Cerebellar cortex (tissue), 1 donor: Measurements from ENCODE around the gene DNAH10.
"Not testable (repeated sequence)": the region's sequence is repeated elsewhere in the genome, so short reads cannot be mapped to it uniquely, and the experiment has no call there.

Experiments
- DNase-seq: peaks from one replicate; pipeline ENCODE4 v3.0.0-alpha.2; 2015; ENCODE audit warnings: low spot score

The DNAH10 gene

GRCh38 chr12:123934829-123935228 lies 172.7 kb downstream of the DNAH10 start:
- DNase-seq: no peak

DNA sequence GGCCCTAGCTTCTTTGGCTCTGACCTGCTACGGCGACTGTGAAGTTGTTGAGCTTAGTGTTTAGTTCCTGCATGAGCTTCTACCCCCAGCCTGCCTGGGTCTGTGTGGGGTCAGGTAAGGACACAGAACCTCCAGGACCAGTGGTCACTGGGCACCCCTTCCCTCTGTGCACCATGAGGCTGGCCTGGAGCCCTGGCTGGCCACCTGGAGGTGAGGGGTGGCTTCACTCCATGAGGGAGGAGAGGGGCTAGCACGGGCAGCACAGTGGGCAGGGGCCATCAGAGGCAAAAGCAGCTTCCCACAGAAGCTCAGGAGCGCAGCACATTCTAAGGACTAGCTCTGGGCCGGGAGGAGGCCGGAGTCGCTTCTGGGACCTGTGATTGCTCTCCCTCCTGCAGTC lies 173.9 kb downstream of the DNAH10 start:
- DNase-seq: no peak

DNA sequence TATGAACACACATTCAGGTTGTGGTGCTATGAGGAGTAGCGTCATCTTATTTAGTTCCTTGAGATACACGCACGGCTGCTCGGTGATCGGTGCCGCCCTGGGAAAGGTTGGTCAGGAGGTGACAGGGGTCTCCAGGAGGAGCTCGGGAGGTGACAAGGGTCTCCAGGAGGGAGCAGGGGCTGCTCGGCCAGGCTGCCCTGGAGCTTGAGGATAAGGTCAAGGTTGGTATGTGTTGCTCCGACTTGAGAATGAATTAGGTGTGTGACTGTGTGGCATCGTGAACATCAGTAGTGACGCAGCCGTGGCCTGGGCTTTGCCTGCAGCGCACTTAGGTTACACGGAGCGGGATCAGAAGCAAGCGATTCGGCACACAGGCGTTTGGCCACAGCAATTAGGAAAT lies 174.4 kb downstream of the DNAH10 start:
- DNase-seq: no peak

GRCh38 chr12:123936956-123937706 lies 175.0 kb downstream of the DNAH10 start:
- DNase-seq: no peak

DNA sequence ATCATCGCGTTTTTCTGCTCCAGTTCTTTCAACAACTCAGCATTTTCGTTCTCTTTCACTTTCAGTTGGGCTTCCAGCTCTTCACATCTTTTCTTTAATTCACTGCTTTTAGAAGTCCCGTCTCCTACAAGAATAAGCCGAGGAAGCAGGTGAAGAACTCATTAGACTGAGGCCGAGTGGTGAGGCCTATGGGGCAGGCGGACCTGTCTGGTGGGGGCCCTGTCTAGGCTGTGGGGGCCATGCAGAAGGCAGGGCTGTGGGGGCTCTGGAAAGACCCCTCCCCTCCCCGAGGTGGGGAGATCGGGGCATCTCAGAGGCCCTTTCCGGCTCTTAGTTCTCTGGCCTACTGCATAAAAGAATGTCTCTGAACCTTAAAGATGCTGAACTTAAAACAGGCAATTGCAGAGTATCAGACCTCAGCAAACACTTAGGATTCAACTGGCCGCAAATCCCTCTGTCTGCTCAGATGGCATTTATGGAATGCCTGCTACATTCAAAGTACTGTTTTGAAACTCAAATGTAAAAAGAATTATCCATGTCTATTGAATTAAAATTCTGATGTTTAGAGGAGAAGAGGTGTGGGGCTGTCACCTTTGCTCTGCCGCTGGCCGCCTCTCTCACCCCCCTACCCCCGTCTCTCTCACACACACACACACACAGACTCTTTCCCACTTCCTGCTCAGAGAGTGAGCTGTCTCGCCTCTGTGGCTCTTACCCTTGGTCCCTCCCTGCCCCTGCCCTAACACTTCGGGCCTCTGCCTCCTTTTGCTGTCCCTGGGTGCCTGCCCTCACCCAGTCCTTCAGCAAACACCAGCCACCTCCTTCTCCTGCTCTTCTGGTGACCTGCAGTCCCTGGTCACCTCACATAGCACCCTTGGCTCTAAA lies 175.8 kb downstream of the DNAH10 start:
- no peak for DNase-seq

- DNase-seq: no peak
These were observed 176.8 kb downstream of the DNAH10 start for GRCh38 chr12:123938679-123939480.

DNA sequence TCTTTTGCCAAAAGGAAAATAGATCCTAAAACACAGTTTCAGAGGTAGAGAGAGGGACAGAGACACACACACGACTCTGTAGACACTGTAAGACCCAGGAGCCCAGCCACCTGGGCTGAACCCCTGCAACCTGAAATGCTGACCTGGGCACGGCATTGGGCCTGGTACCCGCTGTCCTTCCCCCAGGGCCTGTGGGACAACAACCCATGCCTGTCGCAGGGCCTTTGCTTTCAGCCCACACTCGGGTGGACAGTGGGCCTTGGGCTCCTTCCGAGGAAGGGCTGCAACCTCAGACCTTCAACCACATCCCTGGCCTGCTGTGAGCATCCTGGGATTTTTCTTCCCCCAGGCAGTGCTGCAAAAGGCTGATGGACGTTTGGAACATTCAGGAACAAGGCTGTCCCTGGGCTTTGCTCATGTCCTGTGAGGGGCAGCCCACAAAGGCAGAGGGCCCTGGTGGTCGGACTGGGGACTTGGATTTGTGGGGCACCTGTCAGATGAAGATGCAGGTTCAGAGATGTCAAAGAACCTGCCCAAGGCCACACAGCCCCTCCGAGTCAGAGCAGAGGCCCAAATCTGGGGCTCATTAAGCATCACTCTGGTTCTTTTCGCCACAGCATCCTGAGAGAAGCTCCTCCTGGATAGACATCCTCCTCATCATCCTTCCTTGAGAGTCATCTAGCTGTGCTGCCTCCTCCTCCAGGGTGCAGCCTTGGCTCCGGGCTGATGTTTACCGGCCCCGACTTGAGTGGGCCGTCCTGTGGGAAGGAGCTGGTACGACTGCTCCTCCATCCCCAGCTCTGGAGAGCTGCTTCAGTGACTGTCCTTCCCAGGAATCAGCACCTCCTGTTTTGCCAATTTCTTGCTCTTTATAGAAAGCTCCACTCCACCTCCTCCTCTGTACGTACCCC lies 177.9 kb downstream of the DNAH10 start:
- DNase-seq: no peak

DNA sequence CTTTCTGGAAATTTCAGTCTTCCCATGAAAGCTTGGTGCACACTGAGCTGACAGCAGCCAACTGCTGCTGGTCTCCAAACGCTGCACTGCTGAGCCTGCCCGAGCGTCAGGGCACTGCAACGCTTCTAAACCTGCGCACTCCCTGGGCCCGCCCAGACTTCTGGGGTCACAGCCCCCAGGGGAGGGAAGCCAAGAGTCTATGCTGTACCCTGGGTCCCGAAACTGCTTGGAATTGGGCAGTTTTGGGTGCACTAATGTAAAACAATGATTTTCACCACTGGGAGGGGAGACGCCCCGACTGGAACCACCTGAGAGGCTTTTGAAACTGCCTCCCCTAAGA lies 178.5 kb downstream of the DNAH10 start:
- no peak for DNase-seq

DNA sequence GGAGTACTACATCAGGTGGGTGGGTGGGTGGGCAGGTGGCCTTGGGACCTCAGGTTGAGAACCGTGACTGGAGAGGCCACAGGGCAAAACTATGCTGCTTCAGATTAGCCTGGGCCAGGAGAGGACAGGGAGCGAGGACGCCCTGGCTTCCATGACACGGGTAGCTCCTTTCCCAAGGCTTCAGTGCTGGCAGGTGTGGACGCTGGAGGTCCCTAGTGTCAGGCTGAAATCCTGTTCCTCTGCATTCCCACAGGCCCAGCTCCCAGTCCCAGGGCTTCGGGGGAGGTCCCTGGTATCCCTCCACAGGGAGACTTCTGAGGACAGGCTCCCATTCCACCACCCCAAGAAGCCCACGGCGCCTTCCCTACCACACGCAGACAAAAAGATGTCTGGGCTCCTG lies 178.9 kb downstream of the DNAH10 start:
- DNase-seq: no peak

GRCh38 chr12:123941624-123942237 lies 179.6 kb downstream of the DNAH10 start:
- no peak for DNase-seq

DNA sequence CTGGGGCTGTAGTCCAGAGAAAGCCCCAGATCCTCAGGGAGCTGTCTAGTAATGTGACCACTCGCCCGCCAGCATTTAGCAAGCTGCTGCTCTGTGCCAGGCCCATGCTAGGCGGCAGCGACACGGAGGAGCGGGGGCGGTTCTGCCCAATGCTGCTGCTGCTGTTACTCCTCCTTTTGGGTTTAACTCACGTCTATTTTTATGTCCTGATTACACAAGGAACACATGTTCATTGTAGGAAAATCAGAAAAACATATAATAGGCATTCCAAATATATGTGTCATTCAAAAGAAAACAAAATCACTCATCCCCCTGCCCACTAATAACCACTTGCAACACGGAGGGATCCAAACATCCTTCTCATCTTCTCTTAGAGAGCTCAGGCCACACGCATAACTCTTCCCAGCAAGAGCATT lies 180.1 kb downstream of the DNAH10 start:
- peak; percentile 28 for DNase-seq

DNA sequence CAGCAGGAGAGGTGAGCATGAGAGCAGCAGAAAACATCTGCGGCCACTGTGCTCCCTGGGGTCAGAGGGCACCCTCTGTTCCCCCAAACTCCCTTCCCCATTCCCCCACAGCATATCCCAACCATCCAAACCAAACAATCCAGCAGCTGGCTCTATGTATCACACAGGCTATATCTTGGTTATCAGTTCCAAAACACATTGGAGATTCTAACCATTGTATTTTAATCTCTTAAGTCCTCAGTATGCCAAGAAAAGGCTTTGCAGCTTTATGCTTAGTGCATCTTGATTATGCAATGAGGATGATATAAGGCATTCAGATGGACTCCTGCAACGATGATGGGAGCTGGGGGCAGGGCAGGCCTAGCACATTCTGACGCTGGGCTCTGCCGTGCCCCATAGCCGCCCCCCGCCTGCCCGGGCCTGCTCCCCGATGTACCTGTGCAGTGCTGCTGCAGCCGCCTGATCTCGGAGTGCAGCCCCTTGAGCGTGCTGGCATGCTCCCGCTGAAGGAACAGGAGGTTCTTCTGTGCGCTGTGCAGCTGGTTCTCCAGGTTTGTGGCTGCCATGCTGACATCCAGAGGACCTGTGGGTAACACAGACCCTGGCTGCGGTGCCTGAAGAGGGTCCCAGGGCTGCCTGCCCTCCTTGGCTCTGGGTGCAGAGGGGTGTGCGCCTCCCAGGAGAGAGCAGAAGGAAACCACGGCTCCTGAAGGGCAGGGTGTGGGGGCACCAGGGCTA lies 181.0 kb downstream of the DNAH10 start:
- DNase-seq: no peak

GRCh38 chr12:123943816-123944215 lies 181.7 kb downstream of the DNAH10 start:
- DNase-seq: no peak

GRCh38 chr12:123944696-123945095 lies 182.6 kb downstream of the DNAH10 start:
- DNase-seq: no peak

GRCh38 chr12:123945287-123946151 lies 183.4 kb downstream of the DNAH10 start:
- DNase-seq: peak; percentile 49

DNA sequence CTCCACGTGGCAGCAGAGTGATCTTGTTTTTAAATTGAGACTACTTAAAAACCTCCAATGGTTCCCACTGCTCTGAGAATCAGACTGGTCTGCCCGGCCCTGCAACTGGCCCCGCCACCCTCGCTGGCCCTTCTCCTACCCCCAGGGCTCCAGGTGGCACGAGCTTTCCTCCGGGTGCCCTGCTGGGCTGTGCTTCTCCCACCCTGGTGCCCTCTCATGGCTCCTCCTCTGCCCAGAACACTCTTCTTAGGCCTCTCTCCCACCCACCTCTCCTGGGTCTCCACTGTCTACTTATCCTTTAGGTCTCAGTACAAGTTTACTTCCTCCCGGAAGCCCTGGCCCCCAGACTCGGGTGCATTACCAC lies 184.0 kb downstream of the DNAH10 start:
- no peak for DNase-seq

- DNase-seq: not testable (repeated sequence)
These were observed 184.7 kb downstream of the DNAH10 start for GRCh38 chr12:123946516-123947505.

GRCh38 chr12:123947531-123947930 lies 185.4 kb downstream of the DNAH10 start:
- DNase-seq: not testable (repeated sequence)
